ENCODE results near the gene LIX1L. TPM values are rescaled to one million over a fixed set of nuclear protein-coding genes. Genes with fewer than 3 reads are reported as not detected.

The LIX1L gene
- total and polyA plus RNA-seq, 2 of the 13 experiments (the other 11 are each of a cell fraction or from before 2014, with no cell fraction given): 8.1 to 24.9 TPM

DNA sequence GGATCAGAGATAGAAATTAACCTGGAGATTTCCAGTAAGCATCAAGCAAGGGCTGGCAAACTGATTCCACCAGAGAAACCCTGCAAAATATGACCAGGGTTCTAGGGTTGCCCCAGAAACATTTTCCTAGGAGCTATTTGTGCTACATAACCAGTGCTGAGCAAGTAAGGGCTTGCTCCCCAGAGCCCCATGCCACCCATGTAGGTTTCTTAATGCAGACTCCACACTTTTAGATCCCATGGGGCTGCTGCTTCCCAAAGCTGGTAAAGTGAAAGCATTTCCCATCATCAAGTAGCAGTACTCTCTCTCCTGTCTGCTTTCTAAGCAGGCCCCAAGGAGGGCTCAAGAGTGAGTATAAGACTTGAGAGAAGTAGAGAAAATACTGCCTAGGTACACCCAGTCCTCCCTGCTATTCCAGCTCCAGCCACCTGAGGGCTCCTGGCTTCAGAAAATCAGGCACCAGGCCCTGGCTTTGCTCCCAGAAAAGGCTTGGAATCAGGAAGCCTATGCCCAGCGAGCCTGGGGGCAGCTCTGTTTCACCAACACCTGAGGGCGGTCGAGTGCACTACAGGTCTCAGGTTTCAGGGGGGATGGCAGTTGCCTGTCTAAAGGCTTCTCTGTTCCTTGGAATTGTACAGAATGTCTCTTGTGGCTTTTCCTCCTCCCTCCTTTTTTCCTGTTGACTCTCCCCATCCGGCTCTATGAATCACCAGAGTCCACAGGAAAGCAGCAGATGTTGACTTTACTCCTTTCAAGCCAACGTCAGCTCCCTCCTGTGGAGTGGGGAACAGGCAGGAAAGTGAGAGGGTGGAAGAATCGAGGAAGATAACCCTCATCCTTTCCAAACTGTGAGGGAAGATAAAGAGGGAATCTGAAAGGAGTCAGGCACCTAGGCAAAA is 66.0 kb downstream of the LIX1L start (continued):
- TF ChIP-seq, protein P1, sequence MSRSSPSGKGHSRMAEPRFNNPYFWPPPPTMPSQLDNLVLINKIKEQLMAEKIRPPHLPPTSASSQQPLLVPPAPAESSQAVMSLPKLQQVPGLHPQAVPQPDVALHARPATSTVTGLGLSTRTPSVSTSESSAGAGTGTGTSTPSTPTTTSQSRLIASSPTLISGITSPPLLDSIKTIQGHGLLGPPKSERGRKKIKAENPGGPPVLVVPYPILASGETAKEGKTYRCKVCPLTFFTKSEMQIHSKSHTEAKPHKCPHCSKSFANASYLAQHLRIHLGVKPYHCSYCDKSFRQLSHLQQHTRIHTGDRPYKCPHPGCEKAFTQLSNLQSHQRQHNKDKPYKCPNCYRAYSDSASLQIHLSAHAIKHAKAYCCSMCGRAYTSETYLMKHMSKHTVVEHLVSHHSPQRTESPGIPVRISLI (CRISPR knock-in tag; IDR thresholded peaks at IDR 0.05; ENCODE audit: borderline replicate concordance): no peak
- TF ChIP-seq SNRNP70 (IDR thresholded peaks at IDR 0.05; ENCODE audit: low read depth, low read length) (no peak), ZNF615 (CRISPR knock-in tag; IDR thresholded peaks at IDR 0.05; ENCODE audit: borderline replicate concordance) (0 out of 2 replicates have a peak, but pooled peaks have one; percentile 51), ZNF556 (CRISPR knock-in tag; IDR thresholded peaks at IDR 0.05; ENCODE audit: borderline replicate concordance) (no peak), ZNF33B (CRISPR knock-in tag; IDR thresholded peaks at IDR 0.05) (no peak), HHEX (CRISPR knock-in tag; IDR thresholded peaks at IDR 0.05) (no peak), ZNF207 (IDR thresholded peaks at IDR 0.05; ENCODE audit: borderline replicate concordance) (no peak), ZNF790 (CRISPR knock-in tag; IDR thresholded peaks at IDR 0.05; ENCODE audit: borderline replicate concordance) (0 out of 2 replicates have a peak, but pooled peaks have one; percentile 49), ZNF703 (CRISPR knock-in tag; IDR thresholded peaks at IDR 0.05; ENCODE audit: borderline replicate concordance) (no peak), ZNF282 (IDR thresholded peaks at IDR 0.05; ENCODE audit: partially characterized antibody) (no peak), ZNF430 (CRISPR knock-in tag; IDR thresholded peaks at IDR 0.05) (no peak), MLLT10 (CRISPR knock-in tag; IDR thresholded peaks at IDR 0.05) (no peak), CREB3 (CRISPR knock-in tag; IDR thresholded peaks at IDR 0.05) (0 out of 2 replicates have a peak, but pooled peaks have one; percentile 64), ZNF713 (CRISPR knock-in tag; IDR thresholded peaks at IDR 0.05) (no peak)
- TF ChIP-seq, protein P2, sequence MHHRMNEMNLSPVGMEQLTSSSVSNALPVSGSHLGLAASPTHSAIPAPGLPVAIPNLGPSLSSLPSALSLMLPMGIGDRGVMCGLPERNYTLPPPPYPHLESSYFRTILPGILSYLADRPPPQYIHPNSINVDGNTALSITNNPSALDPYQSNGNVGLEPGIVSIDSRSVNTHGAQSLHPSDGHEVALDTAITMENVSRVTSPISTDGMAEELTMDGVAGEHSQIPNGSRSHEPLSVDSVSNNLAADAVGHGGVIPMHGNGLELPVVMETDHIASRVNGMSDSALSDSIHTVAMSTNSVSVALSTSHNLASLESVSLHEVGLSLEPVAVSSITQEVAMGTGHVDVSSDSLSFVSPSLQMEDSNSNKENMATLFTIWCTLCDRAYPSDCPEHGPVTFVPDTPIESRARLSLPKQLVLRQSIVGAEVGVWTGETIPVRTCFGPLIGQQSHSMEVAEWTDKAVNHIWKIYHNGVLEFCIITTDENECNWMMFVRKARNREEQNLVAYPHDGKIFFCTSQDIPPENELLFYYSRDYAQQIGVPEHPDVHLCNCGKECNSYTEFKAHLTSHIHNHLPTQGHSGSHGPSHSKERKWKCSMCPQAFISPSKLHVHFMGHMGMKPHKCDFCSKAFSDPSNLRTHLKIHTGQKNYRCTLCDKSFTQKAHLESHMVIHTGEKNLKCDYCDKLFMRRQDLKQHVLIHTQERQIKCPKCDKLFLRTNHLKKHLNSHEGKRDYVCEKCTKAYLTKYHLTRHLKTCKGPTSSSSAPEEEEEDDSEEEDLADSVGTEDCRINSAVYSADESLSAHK (CRISPR knock-in tag; IDR thresholded peaks at IDR 0.05; ENCODE audit: borderline replicate concordance): no peak
- TF ChIP-seq, protein P3, sequence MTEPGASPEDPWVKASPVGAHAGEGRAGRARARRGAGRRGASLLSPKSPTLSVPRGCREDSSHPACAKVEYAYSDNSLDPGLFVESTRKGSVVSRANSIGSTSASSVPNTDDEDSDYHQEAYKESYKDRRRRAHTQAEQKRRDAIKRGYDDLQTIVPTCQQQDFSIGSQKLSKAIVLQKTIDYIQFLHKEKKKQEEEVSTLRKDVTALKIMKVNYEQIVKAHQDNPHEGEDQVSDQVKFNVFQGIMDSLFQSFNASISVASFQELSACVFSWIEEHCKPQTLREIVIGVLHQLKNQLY (CRISPR knock-in tag; IDR thresholded peaks at IDR 0.05): peak; percentile 28; the same call in 1 of the 2 replicates
- TF ChIP-seq, protein P4, sequence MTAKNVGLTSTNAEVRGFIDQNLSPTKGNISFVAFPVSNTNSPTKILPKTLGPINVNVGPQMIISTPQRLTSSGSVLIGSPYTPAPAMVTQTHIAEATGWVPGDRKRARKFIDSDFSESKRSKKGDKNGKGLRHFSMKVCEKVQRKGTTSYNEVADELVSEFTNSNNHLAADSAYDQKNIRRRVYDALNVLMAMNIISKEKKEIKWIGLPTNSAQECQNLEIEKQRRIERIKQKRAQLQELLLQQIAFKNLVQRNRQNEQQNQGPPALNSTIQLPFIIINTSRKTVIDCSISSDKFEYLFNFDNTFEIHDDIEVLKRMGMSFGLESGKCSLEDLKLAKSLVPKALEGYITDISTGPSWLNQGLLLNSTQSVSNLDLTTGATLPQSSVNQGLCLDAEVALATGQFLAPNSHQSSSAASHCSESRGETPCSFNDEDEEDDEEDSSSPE (CRISPR knock-in tag; IDR thresholded peaks at IDR 0.05): no peak
- TF ChIP-seq, protein P5, sequence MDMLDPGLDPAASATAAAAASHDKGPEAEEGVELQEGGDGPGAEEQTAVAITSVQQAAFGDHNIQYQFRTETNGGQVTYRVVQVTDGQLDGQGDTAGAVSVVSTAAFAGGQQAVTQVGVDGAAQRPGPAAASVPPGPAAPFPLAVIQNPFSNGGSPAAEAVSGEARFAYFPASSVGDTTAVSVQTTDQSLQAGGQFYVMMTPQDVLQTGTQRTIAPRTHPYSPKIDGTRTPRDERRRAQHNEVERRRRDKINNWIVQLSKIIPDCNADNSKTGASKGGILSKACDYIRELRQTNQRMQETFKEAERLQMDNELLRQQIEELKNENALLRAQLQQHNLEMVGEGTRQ (IDR thresholded peaks at IDR 0.05; ENCODE audit: low read depth, low read length): no peak
- TF ChIP-seq, protein P5 (CRISPR knock-in tag; IDR thresholded peaks at IDR 0.05; ENCODE audit: borderline replicate concordance): no peak

Measured in HepG2 (cell line).